Mammary epithelial cell (primary cell): ENCODE measurements around the gene JMJD1C.

Experiments
- EZH2 ChIP-seq: IDR thresholded peaks from 2 replicates; pipeline ENCODE4 v1.6.1; 2012; ENCODE audit warnings: low read length, inconsistent platforms, borderline replicate concordance
- TF ChIP-seq, protein P1 (sequence below), 2 donors: IDR thresholded peaks in 1 of 2; conservative IDR thresholded peaks in 1 of 2; 2 replicates each; pipeline ENCODE4 v1.5.1; 2011 to 2012; ENCODE audit warnings: inconsistent platforms in 2 of 2, low read length in 2 of 2, mild to moderate bottlenecking in 2 of 2, control low read depth in 1 of 2, low read depth in 1 of 2; ENCODE audit not compliant: insufficient read depth in 1 of 2; ENCODE audit errors: extremely low read depth in 1 of 2

DNA sequence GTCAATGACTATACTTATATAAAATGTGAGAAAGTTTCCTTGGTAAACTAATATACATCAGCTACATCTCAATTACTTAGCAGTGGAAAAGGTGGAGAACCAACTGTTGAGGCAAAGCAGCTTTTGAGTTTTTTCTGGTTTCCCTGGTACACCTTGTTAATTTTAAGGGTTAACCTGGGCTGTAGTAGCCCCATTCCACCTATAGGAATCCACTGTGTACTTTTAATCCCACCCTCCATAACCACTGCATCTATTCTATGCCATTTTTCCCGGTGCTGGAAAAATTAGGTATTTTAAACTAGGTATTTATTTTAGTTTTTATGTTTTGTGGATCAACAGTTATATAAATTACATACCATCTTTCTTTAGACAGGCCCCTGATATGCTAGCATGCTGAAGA is 290.2 kb downstream of the JMJD1C start:
- TF ChIP-seq, protein P1, sequence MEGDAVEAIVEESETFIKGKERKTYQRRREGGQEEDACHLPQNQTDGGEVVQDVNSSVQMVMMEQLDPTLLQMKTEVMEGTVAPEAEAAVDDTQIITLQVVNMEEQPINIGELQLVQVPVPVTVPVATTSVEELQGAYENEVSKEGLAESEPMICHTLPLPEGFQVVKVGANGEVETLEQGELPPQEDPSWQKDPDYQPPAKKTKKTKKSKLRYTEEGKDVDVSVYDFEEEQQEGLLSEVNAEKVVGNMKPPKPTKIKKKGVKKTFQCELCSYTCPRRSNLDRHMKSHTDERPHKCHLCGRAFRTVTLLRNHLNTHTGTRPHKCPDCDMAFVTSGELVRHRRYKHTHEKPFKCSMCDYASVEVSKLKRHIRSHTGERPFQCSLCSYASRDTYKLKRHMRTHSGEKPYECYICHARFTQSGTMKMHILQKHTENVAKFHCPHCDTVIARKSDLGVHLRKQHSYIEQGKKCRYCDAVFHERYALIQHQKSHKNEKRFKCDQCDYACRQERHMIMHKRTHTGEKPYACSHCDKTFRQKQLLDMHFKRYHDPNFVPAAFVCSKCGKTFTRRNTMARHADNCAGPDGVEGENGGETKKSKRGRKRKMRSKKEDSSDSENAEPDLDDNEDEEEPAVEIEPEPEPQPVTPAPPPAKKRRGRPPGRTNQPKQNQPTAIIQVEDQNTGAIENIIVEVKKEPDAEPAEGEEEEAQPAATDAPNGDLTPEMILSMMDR (conservative IDR thresholded peaks at IDR 0.05 in 1 of 2, IDR thresholded peaks at IDR 0.05 in 1 of 2; ENCODE audit: extremely low read depth in 1 of 2, insufficient read depth in 1 of 2, low read depth in 1 of 2, low read length in 2 of 2) = no peak
- TF ChIP-seq EZH2 = no peak
